HEK293 (cell line): ENCODE data around the gene PILRA.

Source experiments
- CTCF ChIA-PET: fragments of 350-600 bp; formaldehyde crosslinking; extraction: SDS; loops from one replicate; lab custom pipeline; 2021; ENCODE audit warnings: antibody characterized with exemption; lab: Yijun Ruan, JAX
- POLR2A ChIA-PET: fragments of 300-600 bp; formaldehyde crosslinking; extraction: SDS; loops from one replicate; lab custom pipeline; 2020; ENCODE audit warnings: antibody characterized with exemption, inconsistent platforms; lab: Yijun Ruan, JAX
- H3K27ac ChIP-seq: fragments of 200-500 bp; sonication (Bioruptor generic); 2 replicates; pipeline ENCODE4 v1.5.1; 2014; ENCODE audit warnings: low read depth, low read length, control low read depth, inconsistent platforms; ENCODE audit errors: extremely low read depth
- H3K36me3 ChIP-seq, 2 experiments: fragments of 200-500 bp in 1 of 2; sonication (Bioruptor generic) in 1 of 2; 1 replicate in 1 of 2; 2 replicates in 1 of 2; pipeline ENCODE4 v1.5.1; 2014 to 2017; ENCODE audit warnings: inconsistent platforms in 2 of 2, low read length in 2 of 2; ENCODE audit not compliant: control insufficient read depth in 2 of 2, insufficient read depth in 1 of 2
- H3K4me1 ChIP-seq: fragments of 200-500 bp; sonication (Bioruptor generic); 2 replicates; pipeline ENCODE4 v1.5.1; 2014; ENCODE audit warnings: mild to moderate bottlenecking, low read length, inconsistent platforms; ENCODE audit not compliant: control insufficient read depth, insufficient read depth
- H3K4me3 ChIP-seq: 2 replicates; pipeline ENCODE4 v1.5.1; 2011; ENCODE audit warnings: low read depth, mild to moderate bottlenecking, control low read depth, low read length, moderate library complexity
- H3K9me3 ChIP-seq: fragments of 200-500 bp; sonication (Bioruptor generic); 2 replicates; pipeline ENCODE4 v1.5.1; 2014; ENCODE audit warnings: low read depth, low read length, inconsistent platforms; ENCODE audit not compliant: control insufficient read depth, insufficient read depth
- BCL11B ChIP-seq: fragments of 450-650 bp; formaldehyde crosslinking; IDR thresholded peaks from 2 replicates; pipeline ENCODE4 v1.5.1; 2016; ENCODE audit warnings: low read depth, missing biosample characterization, missing genetic modification characterization
- GLIS1 ChIP-seq: fragments of 450-650 bp; formaldehyde crosslinking; IDR thresholded peaks from 2 replicates; pipeline ENCODE4 v1.5.1; 2016; ENCODE audit warnings: missing biosample characterization, missing genetic modification characterization
- KLF16 ChIP-seq: fragments of 450-650 bp; formaldehyde crosslinking; IDR thresholded peaks from 2 replicates; pipeline ENCODE4 v1.5.1; 2017; ENCODE audit warnings: missing biosample characterization, missing genetic modification characterization
- SALL2 ChIP-seq: fragments of 450-650 bp; formaldehyde crosslinking; IDR thresholded peaks from 2 replicates; pipeline ENCODE4 v1.5.0; 2017; ENCODE audit warnings: missing biosample characterization, mild to moderate bottlenecking, missing genetic modification characterization, borderline replicate concordance
- SP2 ChIP-seq: fragments of 450-650 bp; formaldehyde crosslinking; IDR thresholded peaks from 2 replicates; pipeline ENCODE4 v1.5.1; 2016; ENCODE audit warnings: missing biosample characterization, missing genetic modification characterization
- TCF7L2 ChIP-seq: IDR thresholded peaks from 2 replicates; pipeline ENCODE4 v1.6.1; 2011; ENCODE audit warnings: low read depth, mild to moderate bottlenecking, inconsistent platforms, low read length, moderate library complexity, borderline replicate concordance
- ZBTB11 ChIP-seq: fragments of 450-650 bp; formaldehyde crosslinking; conservative IDR thresholded peaks from 2 replicates; pipeline ENCODE4 v1.5.1; 2016; ENCODE audit warnings: low read depth, missing biosample characterization, missing genetic modification characterization
- ZFP3 ChIP-seq: fragments of 450-650 bp; formaldehyde crosslinking; IDR thresholded peaks from 2 replicates; pipeline ENCODE4 v1.5.1; 2016; ENCODE audit warnings: low read depth, missing biosample characterization, missing genetic modification characterization
- ZFP37 ChIP-seq: fragments of 450-650 bp; formaldehyde crosslinking; IDR thresholded peaks from 2 replicates; pipeline ENCODE4 v1.5.1; 2016; ENCODE audit warnings: missing biosample characterization, missing genetic modification characterization
- ZNF112 ChIP-seq: fragments of 450-650 bp; formaldehyde crosslinking; IDR thresholded peaks from 2 replicates; pipeline ENCODE4 v1.5.0; 2017; ENCODE audit warnings: missing biosample characterization, missing genetic modification characterization
- ZNF214 ChIP-seq: fragments of 450-650 bp; formaldehyde crosslinking; IDR thresholded peaks from 2 replicates; pipeline ENCODE4 v1.5.1; 2017; ENCODE audit warnings: missing biosample characterization, mild to moderate bottlenecking, missing genetic modification characterization, borderline replicate concordance
- ZNF248 ChIP-seq: fragments of 450-650 bp; formaldehyde crosslinking; IDR thresholded peaks from 2 replicates; pipeline ENCODE4 v1.5.1; 2017; ENCODE audit warnings: missing biosample characterization, missing genetic modification characterization
- ZNF26 ChIP-seq: fragments of 450-650 bp; formaldehyde crosslinking; IDR thresholded peaks from 2 replicates; pipeline ENCODE4 v1.5.1; 2016; ENCODE audit warnings: missing biosample characterization, missing genetic modification characterization
- ZNF350 ChIP-seq: fragments of 450-650 bp; formaldehyde crosslinking; IDR thresholded peaks from 2 replicates; pipeline ENCODE4 v1.5.0; 2017; ENCODE audit warnings: missing biosample characterization, mild to moderate bottlenecking, missing genetic modification characterization
- ZNF37A ChIP-seq: fragments of 450-650 bp; IDR thresholded peaks from 2 replicates; pipeline ENCODE4 v1.5.1; 2018; ENCODE audit warnings: missing biosample characterization, missing genetic modification characterization
- ZNF488 ChIP-seq: fragments of 450-650 bp; formaldehyde crosslinking; IDR thresholded peaks from 2 replicates; pipeline ENCODE4 v1.5.1; 2016; ENCODE audit warnings: missing biosample characterization, missing genetic modification characterization
- ZNF529 ChIP-seq: fragments of 450-650 bp; formaldehyde crosslinking; IDR thresholded peaks from 2 replicates; pipeline ENCODE4 v1.5.1; 2017; ENCODE audit warnings: missing genetic modification characterization, missing biosample characterization; ENCODE audit not compliant: insufficient replicate concordance
- ZNF626 ChIP-seq: fragments of 450-650 bp; sonication (Bioruptor Pico); formaldehyde crosslinking; IDR thresholded peaks from 2 replicates; pipeline ENCODE4 v1.5.1; 2018; ENCODE audit warnings: missing biosample characterization, missing genetic modification characterization, inconsistent platforms
- ZNF76 ChIP-seq: fragments of 450-650 bp; formaldehyde crosslinking; IDR thresholded peaks from 2 replicates; pipeline ENCODE4; 2016; ENCODE audit warnings: low read depth, missing biosample characterization, missing genetic modification characterization, borderline replicate concordance
- ZNF785 ChIP-seq: fragments of 450-650 bp; formaldehyde crosslinking; IDR thresholded peaks from 2 replicates; pipeline ENCODE4 v1.5.1; 2016; ENCODE audit warnings: missing biosample characterization, missing genetic modification characterization
- ZSCAN30 ChIP-seq: fragments of 450-650 bp; IDR thresholded peaks from 2 replicates; pipeline ENCODE4 v1.5.1; 2018; ENCODE audit warnings: missing biosample characterization, mild to moderate bottlenecking, missing genetic modification characterization, moderate library complexity
- ZSCAN5A ChIP-seq: fragments of 450-650 bp; formaldehyde crosslinking; IDR thresholded peaks from 2 replicates; pipeline ENCODE4 v1.5.1; 2016; ENCODE audit warnings: missing biosample characterization, missing genetic modification characterization

PILRA gene

GRCh38 chr7:100437150-100438100 is 64.1 kb downstream of the PILRA start:
- Histone ChIP-seq H3K4me1 (no peaks in the 10 kb centered on the region; the same call in 1 of the 2 replicates), H3K9me3 (no peaks in the 10 kb centered on the region), H3K27ac (no peak overlapping the region), H3K36me3 (peaks cover 4 to 28% of the 10 kb centered on the region in 2 experiments; a peak in 2 of 3 replicates), H3K4me3 (no peak overlapping the region)
- ChIA-PET POLR2A (interaction anchor here (0.5 to 2.5 kb wide), 19 partner anchors 8 to 452 kb away, joined by 3 to 36 read pairs (median 4); partner anchors contain the start of genes AGFG2, FBXO24, LRCH4 and MEPCE), CTCF (interaction anchor here (0.6 to 2.0 kb wide), 3 partner anchors 13 to 443 kb away, joined by 3 to 10 read pairs (median 4); no protein-coding TSS in a partner anchor)
- TF ChIP-seq ZNF626 (no peak), GLIS1 (no peak), TCF7L2 (no peak), SALL2 (tag by site-specific recombination) (no peak), SP2 (tag by site-specific recombination) (no peak), ZNF112 (tag by site-specific recombination) (no peak), ZSCAN30 (tag by site-specific recombination) (no peak), ZNF214 (tag by site-specific recombination) (no peak), ZNF37A (tag by site-specific recombination) (no peak), ZNF350 (tag by site-specific recombination) (no peak), ZNF529 (tag by site-specific recombination) (no peak), ZNF248 (tag by site-specific recombination) (no peak), ZFP37 (tag by site-specific recombination) (no peak), ZNF488 (tag by site-specific recombination) (no peak), KLF16 (tag by site-specific recombination) (no peak), ZNF785 (tag by site-specific recombination) (no peak)

GRCh38 chr7:100438172-100438571 is 64.9 kb downstream of the PILRA start:
- Histone ChIP-seq H3K36me3 (peaks cover 4 to 20% of the 10 kb centered on the region in 2 experiments; a peak in 2 of 3 replicates), H3K9me3 (no peaks in the 10 kb centered on the region), H3K27ac (no peak overlapping the region), H3K4me1 (no peaks in the 10 kb centered on the region; the same call in 1 of the 2 replicates), H3K4me3 (no peak overlapping the region)
- POLR2A ChIA-PET = interaction anchor here (0.6 to 2.5 kb wide), 3 partner anchors 9 to 148 kb away, joined by 3 to 36 read pairs (median 4); partner anchors contain the start of genes FBXO24, LRCH4, MEPCE and ZCWPW1
- CTCF ChIA-PET = interaction anchor here (0.6 to 2.0 kb wide), 3 partner anchors 12 to 44 kb away, joined by 3 to 10 read pairs (median 3); no protein-coding TSS in a partner anchor
- no peak for TF ChIP-seq ZSCAN5A (tag by site-specific recombination)
- no peak for TF ChIP-seq ZNF26 (tag by site-specific recombination)
- TF ChIP-seq ZNF626 = no peak
- TF ChIP-seq ZFP37 (tag by site-specific recombination) = no peak
- TF ChIP-seq ZNF76 (tag by site-specific recombination) = no peak
- TF ChIP-seq ZBTB11 (tag by site-specific recombination) = no peak
- TF ChIP-seq BCL11B = no peak
- TF ChIP-seq ZNF214 (tag by site-specific recombination) = no peak
- TF ChIP-seq ZFP3 (tag by site-specific recombination) = no peak
